HepG2 (cell line): ENCODE data around the gene GPS2. TPM values are rescaled to one million over a fixed set of nuclear protein-coding genes. Genes with fewer than 3 reads are reported as not detected.

Source experiments
- CBX1 ChIP-seq: IDR thresholded peaks from one replicate; pipeline ENCODE4 v1.6.1; 2016; ENCODE audit warnings: antibody characterized with exemption, low read depth
- KDM2A ChIP-seq: sonication (generic); formaldehyde crosslinking; IDR thresholded peaks from 2 replicates; pipeline ENCODE4 v1.4.0; 2020; ENCODE audit warnings: low read depth, missing genetic modification reagents, borderline replicate concordance
- NAIF1 ChIP-seq: sonication (generic); formaldehyde crosslinking; IDR thresholded peaks from 2 replicates; pipeline ENCODE4 v1.5.0; 2020; ENCODE audit warnings: mild to moderate bottlenecking, missing genetic modification reagents, borderline replicate concordance
- RXRA ChIP-seq: sonication (generic); formaldehyde crosslinking; IDR thresholded peaks from 2 replicates; pipeline ENCODE4 v1.5.1; 2020; ENCODE audit warnings: missing genetic modification reagents
- SAP130 ChIP-seq: IDR thresholded peaks from 2 replicates; pipeline ENCODE4 v1.6.1; 2016; ENCODE audit warnings: low read depth
- SP5 ChIP-seq: IDR thresholded peaks from 2 replicates; pipeline ENCODE4 v1.6.1; 2016; ENCODE audit warnings: low read depth, borderline replicate concordance
- TEAD3 ChIP-seq: optimal IDR thresholded peaks from 2 replicates; pipeline ENCODE3; 2016; ENCODE audit warnings: borderline replicate concordance
- ZNF546 ChIP-seq: sonication (generic); formaldehyde crosslinking; conservative IDR thresholded peaks from 2 replicates; pipeline ENCODE4 v1.8.1; 2023; ENCODE audit warnings: mild to moderate bottlenecking, missing genetic modification reagents
- ZNF879 ChIP-seq: sonication (generic); formaldehyde crosslinking; IDR thresholded peaks from 2 replicates; pipeline ENCODE4 v1.8.1; 2023; ENCODE audit warnings: missing genetic modification reagents
- ZSCAN21 ChIP-seq: sonication (generic); formaldehyde crosslinking; IDR thresholded peaks from 2 replicates; pipeline ENCODE4 v1.8.0; 2022; ENCODE audit warnings: mild to moderate bottlenecking, missing genetic modification reagents, moderate library complexity, borderline replicate concordance
- polyA plus RNA-seq, 8 experiments: library from polyadenylated mRNA; depleted of rRNA in 3 of 8; stranded (reverse) in 7 of 8; unstranded in 1 of 8; fragments of >200 nt; fragmentation: Illumina TruSeq in 4 of 8; extraction: Trizol in 4 of 8; gene quantifications; 2 replicates each; pipeline versions ENCODE4 v1.2.1 to v1.2.3, GENCODE V29; 2011 to 2016; ENCODE audit warnings: low read depth in 4 of 8, missing spikeins in 1 of 8, mixed read lengths in 1 of 8; ENCODE audit not compliant: insufficient read depth in 1 of 8
- total RNA-seq, 5 experiments: library from RNA; depleted of rRNA; stranded (reverse); fragments of >200 nt; fragmentation: Illumina TruSeq; extraction: Trizol; gene quantifications; 2 replicates each; pipeline ENCODE4 v1.2.3, GENCODE V29; 2016; ENCODE audit warnings: low read depth in 1 of 5
- TF ChIP-seq, protein P1 (sequence below): sonication (generic); formaldehyde crosslinking; IDR thresholded peaks from one replicate; pipeline ENCODE4 v1.5.1; 2020; ENCODE audit warnings: mild to moderate bottlenecking, missing genetic modification reagents; ENCODE audit errors: not compliant biosample characterization
- TF ChIP-seq, protein P2 (sequence below): conservative IDR thresholded peaks from 2 replicates; pipeline ENCODE4 v1.6.1; 2018; ENCODE audit warnings: missing genetic modification reagents
- TF ChIP-seq, protein P3 (sequence below): sonication (generic); formaldehyde crosslinking; conservative IDR thresholded peaks from 2 replicates; pipeline ENCODE4 v1.4.0; 2020; ENCODE audit warnings: mild to moderate bottlenecking, missing genetic modification reagents, moderate library complexity

GPS2 gene
- total and polyA plus RNA-seq, 2 of the 13 experiments (the other 11 are each of a cell fraction or from before 2014, with no cell fraction given), result 58.0 to 59.4 TPM

DNA sequence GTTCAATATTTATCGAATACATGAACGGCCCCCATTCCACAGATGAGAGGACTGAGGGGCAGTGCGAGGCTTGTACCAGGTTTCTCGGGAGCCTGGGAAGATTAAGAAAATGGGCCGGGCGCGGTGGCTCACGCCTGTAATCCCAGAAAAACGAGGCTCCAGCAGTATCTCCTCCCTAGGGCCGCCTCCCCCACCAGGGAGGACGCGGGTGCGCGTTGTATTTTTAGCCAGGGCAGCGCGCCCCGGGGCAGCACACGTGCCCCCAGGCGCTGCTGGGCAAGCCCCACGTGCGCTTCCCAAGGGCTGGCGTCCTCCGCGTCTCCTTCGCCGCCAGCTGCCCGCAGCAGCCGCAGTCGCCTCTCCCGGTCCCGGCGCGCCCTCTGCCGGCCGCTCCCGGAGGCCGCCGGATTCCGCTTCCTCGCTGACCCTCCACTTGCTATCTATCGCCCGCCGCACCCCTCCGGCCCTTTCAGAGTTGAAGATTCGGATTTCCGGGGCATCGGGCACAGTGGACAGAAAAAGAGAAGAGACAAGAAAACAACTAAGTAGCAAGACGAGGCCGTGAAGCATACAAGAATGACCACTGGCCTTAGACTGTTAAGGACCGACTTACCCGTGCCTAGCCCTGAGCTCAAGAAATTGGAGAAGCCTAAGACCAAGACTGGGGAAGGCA lies 18.8 kb downstream of the GPS2 start (continued):
- TF ChIP-seq, protein P1, sequence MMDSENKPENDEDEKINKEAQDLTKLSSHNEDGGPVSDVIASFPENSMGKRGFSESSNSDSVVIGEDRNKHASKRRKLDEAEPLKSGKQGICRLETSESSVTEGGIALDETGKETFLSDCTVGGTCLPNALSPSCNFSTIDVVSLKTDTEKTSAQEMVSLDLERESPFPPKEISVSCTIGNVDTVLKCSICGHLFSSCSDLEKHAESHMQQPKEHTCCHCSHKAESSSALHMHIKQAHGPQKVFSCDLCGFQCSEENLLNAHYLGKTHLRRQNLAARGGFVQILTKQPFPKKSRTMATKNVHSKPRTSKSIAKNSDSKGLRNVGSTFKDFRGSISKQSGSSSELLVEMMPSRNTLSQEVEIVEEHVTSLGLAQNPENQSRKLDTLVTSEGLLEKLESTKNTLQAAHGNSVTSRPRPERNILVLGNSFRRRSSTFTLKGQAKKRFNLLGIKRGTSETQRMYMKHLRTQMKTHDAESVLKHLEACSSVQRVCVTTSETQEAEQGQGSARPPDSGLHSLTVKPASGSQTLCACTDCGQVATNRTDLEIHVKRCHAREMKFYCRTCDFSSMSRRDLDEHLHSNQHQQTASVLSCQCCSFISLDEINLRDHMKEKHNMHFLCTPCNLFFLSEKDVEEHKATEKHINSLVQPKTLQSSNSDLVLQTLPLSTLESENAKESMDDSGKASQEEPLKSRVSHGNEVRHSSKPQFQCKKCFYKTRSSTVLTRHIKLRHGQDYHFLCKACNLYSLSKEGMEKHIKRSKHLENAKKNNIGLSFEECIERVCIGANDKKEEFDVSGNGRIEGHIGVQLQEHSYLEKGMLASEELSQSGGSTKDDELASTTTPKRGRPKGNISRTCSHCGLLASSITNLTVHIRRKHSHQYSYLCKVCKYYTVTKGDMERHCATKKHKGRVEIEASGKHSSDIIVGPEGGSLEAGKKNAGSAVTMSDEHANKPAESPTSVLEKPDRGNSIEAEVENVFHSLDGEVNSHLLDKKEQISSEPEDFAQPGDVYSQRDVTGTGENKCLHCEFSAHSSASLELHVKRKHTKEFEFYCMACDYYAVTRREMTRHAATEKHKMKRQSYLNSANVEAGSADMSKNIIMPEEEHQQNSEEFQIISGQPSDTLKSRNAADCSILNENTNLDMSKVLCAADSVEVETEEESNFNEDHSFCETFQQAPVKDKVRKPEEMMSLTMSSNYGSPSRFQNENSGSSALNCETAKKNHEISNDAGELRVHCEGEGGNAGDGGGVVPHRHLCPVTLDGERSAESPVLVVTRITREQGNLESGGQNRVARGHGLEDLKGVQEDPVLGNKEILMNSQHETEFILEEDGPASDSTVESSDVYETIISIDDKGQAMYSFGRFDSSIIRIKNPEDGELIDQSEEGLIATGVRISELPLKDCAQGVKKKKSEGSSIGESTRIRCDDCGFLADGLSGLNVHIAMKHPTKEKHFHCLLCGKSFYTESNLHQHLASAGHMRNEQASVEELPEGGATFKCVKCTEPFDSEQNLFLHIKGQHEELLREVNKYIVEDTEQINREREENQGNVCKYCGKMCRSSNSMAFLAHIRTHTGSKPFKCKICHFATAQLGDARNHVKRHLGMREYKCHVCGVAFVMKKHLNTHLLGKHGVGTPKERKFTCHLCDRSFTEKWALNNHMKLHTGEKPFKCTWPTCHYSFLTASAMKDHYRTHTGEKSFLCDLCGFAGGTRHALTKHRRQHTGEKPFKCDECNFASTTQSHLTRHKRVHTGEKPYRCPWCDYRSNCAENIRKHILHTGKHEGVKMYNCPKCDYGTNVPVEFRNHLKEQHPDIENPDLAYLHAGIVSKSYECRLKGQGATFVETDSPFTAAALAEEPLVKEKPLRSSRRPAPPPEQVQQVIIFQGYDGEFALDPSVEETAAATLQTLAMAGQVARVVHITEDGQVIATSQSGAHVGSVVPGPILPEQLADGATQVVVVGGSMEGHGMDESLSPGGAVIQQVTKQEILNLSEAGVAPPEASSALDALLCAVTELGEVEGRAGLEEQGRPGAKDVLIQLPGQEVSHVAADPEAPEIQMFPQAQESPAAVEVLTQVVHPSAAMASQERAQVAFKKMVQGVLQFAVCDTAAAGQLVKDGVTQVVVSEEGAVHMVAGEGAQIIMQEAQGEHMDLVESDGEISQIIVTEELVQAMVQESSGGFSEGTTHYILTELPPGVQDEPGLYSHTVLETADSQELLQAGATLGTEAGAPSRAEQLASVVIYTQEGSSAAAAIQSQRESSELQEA (CRISPR knock-in tag), result no peak
- TF ChIP-seq ZSCAN21 (CRISPR knock-in tag), result peak; percentile 64; the same call in 1 of the 2 replicates
- TF ChIP-seq SP5, result no peak
- TF ChIP-seq SAP130 (CRISPR knock-in tag), result peak; percentile 80
- TF ChIP-seq, protein P2, sequence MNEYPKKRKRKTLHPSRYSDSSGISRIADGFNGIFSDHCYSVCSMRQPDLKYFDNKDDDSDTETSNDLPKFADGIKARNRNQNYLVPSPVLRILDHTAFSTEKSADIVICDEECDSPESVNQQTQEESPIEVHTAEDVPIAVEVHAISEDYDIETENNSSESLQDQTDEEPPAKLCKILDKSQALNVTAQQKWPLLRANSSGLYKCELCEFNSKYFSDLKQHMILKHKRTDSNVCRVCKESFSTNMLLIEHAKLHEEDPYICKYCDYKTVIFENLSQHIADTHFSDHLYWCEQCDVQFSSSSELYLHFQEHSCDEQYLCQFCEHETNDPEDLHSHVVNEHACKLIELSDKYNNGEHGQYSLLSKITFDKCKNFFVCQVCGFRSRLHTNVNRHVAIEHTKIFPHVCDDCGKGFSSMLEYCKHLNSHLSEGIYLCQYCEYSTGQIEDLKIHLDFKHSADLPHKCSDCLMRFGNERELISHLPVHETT (CRISPR knock-in tag), result no peak
- peak; percentile 65 for TF ChIP-seq TEAD3 (CRISPR knock-in tag)
- no peak for TF ChIP-seq ZNF879
- TF ChIP-seq ZNF546 (CRISPR knock-in tag), result peak; percentile 78; the same call in 1 of the 2 replicates
- no peak for TF ChIP-seq CBX1
- TF ChIP-seq KDM2A (CRISPR knock-in tag), result peak; percentile 82; the same call in 1 of the 2 replicates
- no peak for TF ChIP-seq RXRA (CRISPR knock-in tag)
- peak; percentile 83; the same call in 1 of the 2 replicates for TF ChIP-seq NAIF1 (CRISPR knock-in tag)
- TF ChIP-seq, protein P3, sequence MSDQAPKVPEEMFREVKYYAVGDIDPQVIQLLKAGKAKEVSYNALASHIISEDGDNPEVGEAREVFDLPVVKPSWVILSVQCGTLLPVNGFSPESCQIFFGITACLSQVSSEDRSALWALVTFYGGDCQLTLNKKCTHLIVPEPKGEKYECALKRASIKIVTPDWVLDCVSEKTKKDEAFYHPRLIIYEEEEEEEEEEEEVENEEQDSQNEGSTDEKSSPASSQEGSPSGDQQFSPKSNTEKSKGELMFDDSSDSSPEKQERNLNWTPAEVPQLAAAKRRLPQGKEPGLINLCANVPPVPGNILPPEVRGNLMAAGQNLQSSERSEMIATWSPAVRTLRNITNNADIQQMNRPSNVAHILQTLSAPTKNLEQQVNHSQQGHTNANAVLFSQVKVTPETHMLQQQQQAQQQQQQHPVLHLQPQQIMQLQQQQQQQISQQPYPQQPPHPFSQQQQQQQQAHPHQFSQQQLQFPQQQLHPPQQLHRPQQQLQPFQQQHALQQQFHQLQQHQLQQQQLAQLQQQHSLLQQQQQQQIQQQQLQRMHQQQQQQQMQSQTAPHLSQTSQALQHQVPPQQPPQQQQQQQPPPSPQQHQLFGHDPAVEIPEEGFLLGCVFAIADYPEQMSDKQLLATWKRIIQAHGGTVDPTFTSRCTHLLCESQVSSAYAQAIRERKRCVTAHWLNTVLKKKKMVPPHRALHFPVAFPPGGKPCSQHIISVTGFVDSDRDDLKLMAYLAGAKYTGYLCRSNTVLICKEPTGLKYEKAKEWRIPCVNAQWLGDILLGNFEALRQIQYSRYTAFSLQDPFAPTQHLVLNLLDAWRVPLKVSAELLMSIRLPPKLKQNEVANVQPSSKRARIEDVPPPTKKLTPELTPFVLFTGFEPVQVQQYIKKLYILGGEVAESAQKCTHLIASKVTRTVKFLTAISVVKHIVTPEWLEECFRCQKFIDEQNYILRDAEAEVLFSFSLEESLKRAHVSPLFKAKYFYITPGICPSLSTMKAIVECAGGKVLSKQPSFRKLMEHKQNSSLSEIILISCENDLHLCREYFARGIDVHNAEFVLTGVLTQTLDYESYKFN (CRISPR knock-in tag), result no peak; the same call in 1 of the 2 replicates
